VCaP (cell line): ENCODE data around the gene SIPA1L3.
A peak's percentile ranks its signal among the peaks of the same experiment; 100 is the strongest.
"Not testable (repeated sequence)": the region's sequence is repeated elsewhere in the genome, so short reads cannot be mapped to it uniquely, and the experiment has no call there.

Source experiments
- H3K27ac ChIP-seq: fragments of 450-650 bp; 2 replicates; pipeline ENCODE4 v1.5.1; 2017
- TF ChIP-seq, protein P1 (sequence below): fragments of 450-650 bp; conservative IDR thresholded peaks from 2 replicates; pipeline ENCODE4 v1.5.1; 2017; ENCODE audit warnings: mild to moderate bottlenecking, moderate library complexity

Gene SIPA1L3, protein sequence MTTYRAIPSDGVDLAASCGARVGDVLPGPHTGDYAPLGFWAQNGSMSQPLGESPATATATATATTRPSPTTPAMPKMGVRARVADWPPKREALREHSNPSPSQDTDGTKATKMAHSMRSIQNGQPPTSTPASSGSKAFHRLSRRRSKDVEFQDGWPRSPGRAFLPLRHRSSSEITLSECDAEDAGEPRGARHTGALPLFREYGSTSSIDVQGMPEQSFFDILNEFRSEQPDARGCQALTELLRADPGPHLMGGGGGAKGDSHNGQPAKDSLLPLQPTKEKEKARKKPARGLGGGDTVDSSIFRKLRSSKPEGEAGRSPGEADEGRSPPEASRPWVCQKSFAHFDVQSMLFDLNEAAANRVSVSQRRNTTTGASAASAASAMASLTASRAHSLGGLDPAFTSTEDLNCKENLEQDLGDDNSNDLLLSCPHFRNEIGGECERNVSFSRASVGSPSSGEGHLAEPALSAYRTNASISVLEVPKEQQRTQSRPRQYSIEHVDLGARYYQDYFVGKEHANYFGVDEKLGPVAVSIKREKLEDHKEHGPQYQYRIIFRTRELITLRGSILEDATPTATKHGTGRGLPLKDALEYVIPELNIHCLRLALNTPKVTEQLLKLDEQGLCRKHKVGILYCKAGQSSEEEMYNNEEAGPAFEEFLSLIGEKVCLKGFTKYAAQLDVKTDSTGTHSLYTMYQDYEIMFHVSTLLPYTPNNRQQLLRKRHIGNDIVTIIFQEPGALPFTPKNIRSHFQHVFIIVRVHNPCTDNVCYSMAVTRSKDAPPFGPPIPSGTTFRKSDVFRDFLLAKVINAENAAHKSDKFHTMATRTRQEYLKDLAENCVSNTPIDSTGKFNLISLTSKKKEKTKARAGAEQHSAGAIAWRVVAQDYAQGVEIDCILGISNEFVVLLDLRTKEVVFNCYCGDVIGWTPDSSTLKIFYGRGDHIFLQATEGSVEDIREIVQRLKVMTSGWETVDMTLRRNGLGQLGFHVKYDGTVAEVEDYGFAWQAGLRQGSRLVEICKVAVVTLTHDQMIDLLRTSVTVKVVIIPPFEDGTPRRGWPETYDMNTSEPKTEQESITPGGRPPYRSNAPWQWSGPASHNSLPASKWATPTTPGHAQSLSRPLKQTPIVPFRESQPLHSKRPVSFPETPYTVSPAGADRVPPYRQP (N-terminal part only)

DNA sequence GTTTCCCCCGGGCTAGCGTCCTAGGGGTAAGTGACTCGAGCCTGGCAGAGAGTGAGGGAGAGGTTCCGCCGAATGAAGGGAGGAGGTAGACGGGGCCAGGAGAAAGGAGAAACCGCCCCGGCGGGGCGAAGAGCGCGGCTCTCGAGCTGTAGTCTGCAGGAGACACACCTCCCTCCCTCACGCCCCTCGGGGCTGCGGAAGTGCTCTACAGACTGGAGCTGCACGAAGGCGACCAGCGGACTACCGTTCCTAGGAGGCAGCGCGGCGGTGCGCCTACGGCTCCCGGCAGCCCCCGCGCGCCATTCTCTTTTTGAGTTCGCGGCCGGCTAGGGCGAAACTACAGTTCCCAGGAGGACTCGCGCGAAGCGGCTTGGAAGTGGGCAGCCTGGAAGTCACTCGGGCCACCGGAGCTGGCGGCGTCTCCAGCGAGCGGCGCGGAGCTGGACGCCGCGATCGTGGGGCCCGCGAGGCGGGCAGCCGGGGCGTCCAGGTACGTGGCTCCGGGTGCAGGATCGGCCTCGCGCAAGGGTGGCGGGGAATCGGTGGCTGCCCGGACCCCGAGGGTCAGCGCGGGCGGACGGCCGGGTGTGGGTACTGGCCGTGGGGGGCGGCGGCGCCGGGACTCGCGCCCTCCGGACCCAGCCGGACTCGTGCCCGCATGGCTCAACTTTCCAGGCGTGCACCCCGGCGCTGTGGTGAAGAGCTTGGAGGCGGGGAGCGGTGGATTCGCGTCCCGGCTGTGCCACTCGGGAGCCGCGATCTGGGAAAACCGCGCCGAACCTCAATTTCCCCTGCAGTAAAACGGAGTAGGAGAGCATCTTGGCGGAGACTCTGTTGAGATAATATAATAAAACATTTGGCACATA is at the start of gene SIPA1L3:
Gene SIPA1L3 (plus strand): TSS at position 340 of the 866 bp plus-strand sequence. CDS start 174,358 bp downstream, outside the sequence.
- TF ChIP-seq, protein P1, sequence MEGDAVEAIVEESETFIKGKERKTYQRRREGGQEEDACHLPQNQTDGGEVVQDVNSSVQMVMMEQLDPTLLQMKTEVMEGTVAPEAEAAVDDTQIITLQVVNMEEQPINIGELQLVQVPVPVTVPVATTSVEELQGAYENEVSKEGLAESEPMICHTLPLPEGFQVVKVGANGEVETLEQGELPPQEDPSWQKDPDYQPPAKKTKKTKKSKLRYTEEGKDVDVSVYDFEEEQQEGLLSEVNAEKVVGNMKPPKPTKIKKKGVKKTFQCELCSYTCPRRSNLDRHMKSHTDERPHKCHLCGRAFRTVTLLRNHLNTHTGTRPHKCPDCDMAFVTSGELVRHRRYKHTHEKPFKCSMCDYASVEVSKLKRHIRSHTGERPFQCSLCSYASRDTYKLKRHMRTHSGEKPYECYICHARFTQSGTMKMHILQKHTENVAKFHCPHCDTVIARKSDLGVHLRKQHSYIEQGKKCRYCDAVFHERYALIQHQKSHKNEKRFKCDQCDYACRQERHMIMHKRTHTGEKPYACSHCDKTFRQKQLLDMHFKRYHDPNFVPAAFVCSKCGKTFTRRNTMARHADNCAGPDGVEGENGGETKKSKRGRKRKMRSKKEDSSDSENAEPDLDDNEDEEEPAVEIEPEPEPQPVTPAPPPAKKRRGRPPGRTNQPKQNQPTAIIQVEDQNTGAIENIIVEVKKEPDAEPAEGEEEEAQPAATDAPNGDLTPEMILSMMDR: no peak
- H3K27ac ChIP-seq: peak within 1 kb of the TSS; percentile 97

GRCh38 chr19:37864501-37864900 is 42.5 kb upstream of the SIPA1L3 start:
- TF ChIP-seq, protein P1: no peak
- no peak overlapping the region for H3K27ac ChIP-seq

DNA sequence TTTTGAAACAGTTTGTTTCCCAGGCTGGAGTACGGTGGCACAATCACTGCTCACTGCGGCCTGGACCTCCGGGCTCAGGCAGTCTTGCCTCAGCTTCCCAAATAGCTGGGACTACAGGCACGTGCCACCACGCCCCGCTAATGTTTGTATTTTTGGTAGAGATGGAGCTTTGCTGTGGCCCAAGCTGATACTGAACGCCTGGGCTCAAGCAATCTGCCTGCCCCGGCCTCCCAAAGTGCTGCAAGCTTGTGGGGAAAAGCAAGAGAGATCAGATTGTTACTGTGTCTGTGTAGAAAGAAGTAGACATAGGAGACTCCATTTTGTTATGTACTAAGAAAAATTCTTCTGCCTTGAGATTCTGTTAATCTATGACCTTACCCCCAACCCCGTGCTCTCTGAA is 41.1 kb upstream of the SIPA1L3 start:
- not testable (repeated sequence) for H3K27ac ChIP-seq

DNA sequence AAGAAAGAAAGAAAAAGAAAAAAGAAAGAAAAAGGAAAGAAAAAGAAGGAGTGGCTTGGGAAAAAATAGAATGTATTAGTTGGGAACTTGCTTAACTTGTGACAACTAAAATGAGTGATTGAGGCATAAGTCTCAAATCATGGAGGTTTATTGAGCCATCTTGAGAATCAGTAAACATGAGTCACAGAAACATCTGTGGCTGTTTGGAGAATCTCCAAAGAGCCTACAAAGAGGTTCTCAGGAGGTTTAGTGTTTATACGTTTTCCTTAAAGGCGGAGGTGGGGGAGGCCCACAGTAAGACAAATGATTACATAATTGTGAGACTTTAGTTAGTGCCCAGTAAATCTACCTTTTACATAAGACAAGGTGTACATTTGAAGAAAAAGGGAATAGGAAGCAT is 39.2 kb upstream of the SIPA1L3 start:
- TF ChIP-seq, protein P1: no peak

GRCh38 chr19:37869766-37870340 is 37.2 kb upstream of the SIPA1L3 start:
- TF ChIP-seq, protein P1: no peak
- H3K27ac ChIP-seq: no peak overlapping the region

More for the DNA sequence above, 39.2 kb upstream of the SIPA1L3 start:
- H3K27ac ChIP-seq: no peak overlapping the region

DNA sequence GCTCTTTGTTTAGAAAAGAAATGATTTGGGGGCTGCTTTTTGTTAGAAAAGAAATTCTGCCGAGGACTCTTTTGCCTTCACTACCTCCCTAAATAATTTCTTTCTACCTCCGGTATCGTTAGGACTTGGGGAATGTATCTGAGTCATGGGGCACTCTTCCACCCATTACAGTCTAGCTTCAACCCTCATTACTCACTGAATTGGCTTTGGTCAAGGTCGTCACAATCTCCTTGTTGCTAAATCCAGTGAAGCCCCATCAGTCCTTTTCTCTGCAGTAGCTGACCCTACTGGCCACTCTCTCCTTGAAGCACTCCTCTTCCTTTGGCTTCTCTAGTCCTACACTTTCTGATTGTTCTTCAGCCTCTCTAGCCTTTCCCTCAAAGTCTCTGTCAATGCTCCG is 34.6 kb upstream of the SIPA1L3 start:
- TF ChIP-seq, protein P1: no peak
- no peak overlapping the region for H3K27ac ChIP-seq

GRCh38 chr19:37874784-37875183 is 32.2 kb upstream of the SIPA1L3 start:
- H3K27ac ChIP-seq: no peak overlapping the region
- TF ChIP-seq, protein P1: no peak
